HG02759 (cell line): ENCODE results near the gene VAX1.
"Not testable (repeated sequence)": the region's sequence is repeated elsewhere in the genome, so short reads cannot be mapped to it uniquely, and the experiment has no call there.

Source experiments
- ATAC-seq: cut with Tn5 transposase; IDR thresholded peaks from one replicate; pipeline ENCODE4 v1.9.1; 2021; ENCODE audit warnings: mild to moderate bottlenecking, moderate library complexity; ENCODE audit not compliant: unreplicated experiment

Gene VAX1

DNA sequence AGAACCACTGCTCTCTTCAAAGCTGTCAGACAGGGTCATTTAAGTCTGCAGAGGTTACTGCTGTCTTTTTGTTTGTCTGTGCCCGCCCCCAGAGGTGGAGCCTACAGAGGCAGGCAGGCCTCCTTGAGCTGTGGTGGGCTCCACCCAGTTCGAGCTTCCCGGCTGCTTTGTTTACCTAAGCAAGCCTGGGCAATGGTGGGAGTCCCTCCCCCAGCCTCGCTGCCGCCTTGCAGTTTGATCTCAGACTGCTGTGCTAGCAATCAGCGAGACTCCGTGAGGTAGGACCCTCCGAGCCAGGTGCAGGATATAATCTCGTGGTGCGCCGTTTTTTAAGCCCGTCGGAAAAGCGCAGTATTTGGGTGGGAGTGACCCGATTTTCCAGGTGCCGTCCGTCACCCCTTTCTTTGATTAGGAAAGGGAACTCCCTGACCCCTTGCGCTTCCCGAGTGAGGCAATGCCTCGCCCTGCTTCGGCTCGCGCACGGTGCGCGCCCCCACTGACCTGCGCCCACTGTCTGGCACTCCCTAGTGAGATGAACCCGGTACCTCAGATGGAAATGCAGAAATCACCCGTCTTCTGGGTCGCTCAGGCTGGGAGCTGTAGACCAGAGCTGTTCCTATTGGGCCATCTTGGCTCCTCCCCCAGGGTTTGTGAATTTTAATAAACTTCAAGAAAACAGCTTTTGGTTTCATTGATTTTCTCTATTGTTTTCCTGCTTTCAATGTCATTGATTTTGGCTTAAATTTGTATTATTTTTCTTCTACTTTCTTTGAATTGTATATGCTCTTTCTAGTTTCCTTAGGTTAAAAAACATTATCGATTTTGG, 53.4 kb downstream of the VAX1 start:
- ATAC-seq: not testable (repeated sequence)
